GM12878 (cell line): ENCODE data around the gene P4HTM. TPM values are rescaled to one million over a fixed set of nuclear protein-coding genes. Genes with fewer than 3 reads are reported as not detected.

Source experiments
- ATAC-seq: fragments of 200-7000 bp; cut with Tn5 transposase; 3 replicates; pipeline ENCODE4 v1.9.1; 2020; ENCODE audit warnings: mild to moderate bottlenecking, moderate library complexity
- BruUV-seq: library from RNA; stranded (reverse); fragments of 400-500 nt; replicated peaks from 2 replicates; lab custom pipeline; 2021; lab: Mats Ljungman, UMichigan
- CTCF ChIA-PET: fragments of 300-600 bp; sonication (Branson Sonifier 250); formaldehyde crosslinking; extraction: SDS; loops from one replicate; lab custom pipeline; 2021; ENCODE audit warnings: inconsistent platforms; lab: Yijun Ruan, JAX
- POLR2A ChIA-PET: fragments of 350-600 bp; formaldehyde crosslinking; extraction: SDS; loops from one replicate; lab custom pipeline; 2021; ENCODE audit warnings: inconsistent platforms; lab: Charles Lee
- RAD21 ChIA-PET: fragments of 300-600 bp; sonication (Branson Sonifier 250); formaldehyde crosslinking; loops from one replicate; lab custom pipeline; 2023; ENCODE audit warnings: antibody characterized with exemption; ENCODE audit not compliant: unreplicated experiment; lab: Charles Lee
- SMC1A ChIA-PET: fragments of 300-600 bp; sonication (Branson Sonifier 250); formaldehyde crosslinking; loops from one replicate; lab custom pipeline; 2023; ENCODE audit not compliant: unreplicated experiment, uncharacterized antibody; lab: Charles Lee
- DNase-seq: peaks from one replicate; pipeline ENCODE4 v3.0.0-alpha.2; 2011; ENCODE audit warnings: low read depth, low spot score
- FAIRE-seq: peaks from 3 replicates; lab custom pipeline; 2011; peaks lifted over from hg19 to GRCh38; lab: Jason Lieb, UNC
- H2AFZ ChIP-seq: 2 replicates; pipeline ENCODE4 v1.6.0; 2011; ENCODE audit warnings: low read depth, low read length, control low read depth; ENCODE audit not compliant: control insufficient read depth
- H3K27ac ChIP-seq: 2 replicates; pipeline ENCODE4 v1.5.1; 2011; ENCODE audit warnings: control low read depth; ENCODE audit not compliant: control insufficient read depth, insufficient read depth
- H3K27me3 ChIP-seq, 2 experiments: replicated peaks in 1 of 2; 2 replicates each; pipeline versions ENCODE4 v1.6.0 to v1.6.1; 2011; ENCODE audit warnings: low read length in 1 of 2; ENCODE audit not compliant: control insufficient read depth in 2 of 2, insufficient read depth in 2 of 2
- H3K36me3 ChIP-seq, 2 experiments: 2 replicates each; pipeline ENCODE4 v1.5.1; 2011; ENCODE audit warnings: low read length in 1 of 2; ENCODE audit not compliant: control insufficient read depth in 2 of 2, insufficient read depth in 2 of 2
- H3K4me1 ChIP-seq: 2 replicates; pipeline ENCODE4 v1.6.1; 2011; ENCODE audit warnings: mild to moderate bottlenecking, low read length, moderate library complexity, mixed read lengths; ENCODE audit not compliant: control insufficient read depth, insufficient read depth
- H3K4me2 ChIP-seq: 2 replicates; pipeline ENCODE4 v1.6.0; 2011; ENCODE audit warnings: control low read depth; ENCODE audit not compliant: control insufficient read depth, insufficient read depth
- H3K4me3 ChIP-seq: fragments of 200-600 bp; sonication (generic); 2 replicates; pipeline ENCODE4 v1.5.1; 2016
- H3K79me2 ChIP-seq: 2 replicates; pipeline ENCODE4 v1.6.0; 2011; ENCODE audit warnings: low read length; ENCODE audit not compliant: control insufficient read depth, insufficient read depth
- H3K9ac ChIP-seq: 2 replicates; pipeline ENCODE4 v1.8.0; 2011; ENCODE audit warnings: low read length, control low read depth, mixed read lengths; ENCODE audit not compliant: control insufficient read depth, insufficient read depth
- H3K9me3 ChIP-seq: replicated peaks from 3 replicates; pipeline ENCODE4 v1.5.1; 2011; ENCODE audit warnings: mild to moderate bottlenecking, low read length; ENCODE audit not compliant: control insufficient read depth, insufficient read depth
- H4K20me1 ChIP-seq: 2 replicates; pipeline ENCODE4 v1.6.0; 2011; ENCODE audit not compliant: control insufficient read depth, insufficient read depth
- HDAC6 ChIP-seq: fragments of 200-600 bp; sonication (generic); IDR thresholded peaks from one replicate; pipeline ENCODE4 v1.8.0; 2017; ENCODE audit warnings: antibody characterized with exemption; ENCODE audit not compliant: unreplicated experiment
- IKZF1 ChIP-seq: fragments of 450-650 bp; conservative IDR thresholded peaks from 2 replicates; pipeline ENCODE4 v1.6.1; 2017; ENCODE audit warnings: antibody characterized with exemption, mild to moderate bottlenecking
- IRF4 ChIP-seq: IDR thresholded peaks from 2 replicates; pipeline ENCODE4 v1.6.1; 2011; ENCODE audit warnings: low read depth, low read length
- KDM1A ChIP-seq: fragments of 200-600 bp; sonication (generic); IDR thresholded peaks from 2 replicates; pipeline ENCODE4 v1.6.1; 2016; ENCODE audit warnings: borderline replicate concordance
- LARP7 ChIP-seq: fragments of 450-650 bp; IDR thresholded peaks from 2 replicates; pipeline ENCODE4 v1.6.1; 2017; ENCODE audit warnings: mild to moderate bottlenecking
- NKRF ChIP-seq: fragments of 450-650 bp; conservative IDR thresholded peaks from 2 replicates; pipeline ENCODE4 v1.6.1; 2017; ENCODE audit warnings: mild to moderate bottlenecking, moderate library complexity
- NR2C2 ChIP-seq: IDR thresholded peaks from 2 replicates; pipeline ENCODE4 v1.6.1; 2011; ENCODE audit warnings: borderline replicate concordance, low read depth; ENCODE audit not compliant: control insufficient read depth, insufficient read length
- NRF1 ChIP-seq: conservative IDR thresholded peaks from 2 replicates; pipeline ENCODE4 v1.6.1; 2011; ENCODE audit warnings: mild to moderate bottlenecking, low read depth, low read length, improper control_type of control experiment
- POU2F2 ChIP-seq: IDR thresholded peaks from 3 replicates; pipeline ENCODE4 v1.6.1; 2011; ENCODE audit warnings: low read depth, mild to moderate bottlenecking, low read length, borderline replicate concordance
- SREBF1 ChIP-seq: IDR thresholded peaks from 2 replicates; pipeline ENCODE4 v1.6.1; 2012; ENCODE audit warnings: mild to moderate bottlenecking, low read length
- STAT1 ChIP-seq: fragments of 450-650 bp; conservative IDR thresholded peaks from 2 replicates; pipeline ENCODE4 v1.6.1; 2014; ENCODE audit warnings: antibody characterized with exemption, mild to moderate bottlenecking
- WRNIP1 ChIP-seq: IDR thresholded peaks from 2 replicates; pipeline ENCODE4 v1.6.1; 2011; ENCODE audit warnings: low read depth, low read length, improper control_type of control experiment, borderline replicate concordance
- YY1 ChIP-seq: IDR thresholded peaks from 2 replicates; pipeline ENCODE4 v1.6.1; 2011; ENCODE audit warnings: low read depth, mild to moderate bottlenecking, low read length
- ZNF207 ChIP-seq: fragments of 450-650 bp; IDR thresholded peaks from 2 replicates; pipeline ENCODE4 v1.6.1; 2014; ENCODE audit warnings: antibody characterized with exemption, mild to moderate bottlenecking, borderline replicate concordance
- ZNF687 ChIP-seq: fragments of 450-650 bp; IDR thresholded peaks from 2 replicates; pipeline ENCODE4 v1.6.1; 2017; ENCODE audit warnings: mild to moderate bottlenecking, moderate library complexity
- WGBS: methylation state at CpG from one replicate; pipeline ENCODE4 v1.1.6; 2016; ENCODE audit warnings: low lambda C conversion rate; ENCODE audit not compliant: insufficient replicate concordance, insufficient coverage; ENCODE audit errors: missing lambda C conversion rate; 5-methylcytosine and 5-hydroxymethylcytosine counted together
- in situ Hi-C: fragments of 300-500 bp; cut with MboI; formaldehyde crosslinking; loops from 9 replicates; pipeline ENCODE4 v1.14.3; 2018; ENCODE audit warnings: mixed read lengths
- intact Hi-C: fragments of 100-400 bp; cut with micrococcal nuclease; formaldehyde crosslinking; loops from one replicate; pipeline ENCODE4 v1.14.2; 2022; ENCODE audit not compliant: unreplicated experiment
- polyA plus RNA-seq, 11 experiments: library from polyadenylated mRNA; depleted of rRNA in 4 of 11; unstranded in 6 of 11; stranded (reverse) in 5 of 11; fragments of >200 nt; fragmentation: Nextera tagmentation in 4 of 11; fragmentation: Illumina TruSeq in 1 of 11; extraction: Ambion mirVana in 4 of 11; extraction: Trizol in 1 of 11; gene quantifications; 1 replicate in 1 of 11; 2 replicates in 10 of 11; pipeline versions ENCODE4 v1.2.1 to v1.2.3, GENCODE V29; 2011 to 2016; ENCODE audit warnings: inconsistent platforms in 2 of 11, missing spikeins in 2 of 11, low read depth in 1 of 11
- total RNA-seq, 4 experiments: library from RNA; depleted of rRNA in 3 of 4; stranded (reverse); fragments of >200 nt in 3 of 4; fragmentation: Illumina TruSeq in 1 of 4; extraction: Trizol in 1 of 4; gene quantifications; 2 replicates each; pipeline versions ENCODE4 v1.2.1 to v1.2.3, GENCODE V29; 2013 to 2021
- TF ChIP-seq, protein P1 (sequence below): IDR thresholded peaks from 2 replicates; pipeline ENCODE4 v1.6.1; 2011; ENCODE audit warnings: borderline replicate concordance, low read depth, mild to moderate bottlenecking, moderate library complexity, mixed read lengths, low read length; ENCODE audit not compliant: insufficient read depth; ENCODE audit errors: extremely low read length
- TF ChIP-seq, protein P2 (sequence below): IDR thresholded peaks from 2 replicates; pipeline ENCODE4 v1.6.1; 2011; ENCODE audit warnings: low read depth, low read length, improper control_type of control experiment, borderline replicate concordance

Gene P4HTM
- total and polyA plus RNA-seq, 10 of the 15 experiments (the other 5 are each of a cell fraction or from before 2014, with no cell fraction given) = 0.76 to 28.8 (median 22.9) TPM

- no peak for DNase-seq
- no peak overlapping the region for H3K9ac ChIP-seq
- in situ Hi-C loops = no loop called here
- CTCF ChIA-PET = no interaction called here
- no TSS peak for BruUV-seq
- POLR2A ChIA-PET = no interaction called here
- no peaks in the 10 kb centered on the region for H4K20me1 ChIP-seq
- intact Hi-C loops = no loop called here
- H3K27ac ChIP-seq = no peak overlapping the region
- TF ChIP-seq KDM1A = no peak
- TF ChIP-seq ZNF687 = no peak
- TF ChIP-seq NR2C2 = no peak
- TF ChIP-seq, protein P1, sequence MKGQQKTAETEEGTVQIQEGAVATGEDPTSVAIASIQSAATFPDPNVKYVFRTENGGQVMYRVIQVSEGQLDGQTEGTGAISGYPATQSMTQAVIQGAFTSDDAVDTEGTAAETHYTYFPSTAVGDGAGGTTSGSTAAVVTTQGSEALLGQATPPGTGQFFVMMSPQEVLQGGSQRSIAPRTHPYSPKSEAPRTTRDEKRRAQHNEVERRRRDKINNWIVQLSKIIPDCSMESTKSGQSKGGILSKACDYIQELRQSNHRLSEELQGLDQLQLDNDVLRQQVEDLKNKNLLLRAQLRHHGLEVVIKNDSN = no peak
- TF ChIP-seq SREBF1 = no peak
- no peak for TF ChIP-seq NKRF
- TF ChIP-seq NRF1 = no peak
- TF ChIP-seq WRNIP1 = no peak
- no peak for TF ChIP-seq YY1
- TF ChIP-seq ZNF207 = no peak
- TF ChIP-seq, protein P2, sequence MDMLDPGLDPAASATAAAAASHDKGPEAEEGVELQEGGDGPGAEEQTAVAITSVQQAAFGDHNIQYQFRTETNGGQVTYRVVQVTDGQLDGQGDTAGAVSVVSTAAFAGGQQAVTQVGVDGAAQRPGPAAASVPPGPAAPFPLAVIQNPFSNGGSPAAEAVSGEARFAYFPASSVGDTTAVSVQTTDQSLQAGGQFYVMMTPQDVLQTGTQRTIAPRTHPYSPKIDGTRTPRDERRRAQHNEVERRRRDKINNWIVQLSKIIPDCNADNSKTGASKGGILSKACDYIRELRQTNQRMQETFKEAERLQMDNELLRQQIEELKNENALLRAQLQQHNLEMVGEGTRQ = no peak
- no peak for TF ChIP-seq IKZF1
- no peak for TF ChIP-seq POU2F2
- no peak for TF ChIP-seq STAT1
- no peak for TF ChIP-seq HDAC6
- TF ChIP-seq LARP7 = no peak
- TF ChIP-seq IRF4 = no peak
- TF ChIP-seq, all 136 proteins: peak for 0
- Histone ChIP-seq H3K27me3 (no peaks in the 10 kb centered on the region), H2AFZ (no peak overlapping the region), H3K9me3 (no peaks in the 10 kb centered on the region), H3K4me1 (no peaks in the 10 kb centered on the region), H3K4me2 (no peak overlapping the region), H3K4me3 (no peak overlapping the region), H3K79me2 (no peaks in the 10 kb centered on the region), H3K36me3 (peaks cover 28 to 43% of the 10 kb centered on the region in 2 experiments)
- ChIA-PET RAD21 (no interaction called here), SMC1A (no interaction called here)
- ATAC-seq (no peak), FAIRE-seq (no peak)
- 94% methylated on average over 3 of the region's 3 CpGs for WGBS
Observed at GRCh38 chr3:48979451-48979850, 10.6 kb upstream of the P4HTM start.
